ENCODE data around the gene GABPB2. TPM values are rescaled to one million over a fixed set of nuclear protein-coding genes. Genes with fewer than 3 reads are reported as not detected.
A peak's percentile ranks its signal among the peaks of the same experiment; 100 is the strongest.

Gene GABPB2
- 10 to 100 TPM; 24.5 to 25.9 TPM for total RNA-seq

DNA sequence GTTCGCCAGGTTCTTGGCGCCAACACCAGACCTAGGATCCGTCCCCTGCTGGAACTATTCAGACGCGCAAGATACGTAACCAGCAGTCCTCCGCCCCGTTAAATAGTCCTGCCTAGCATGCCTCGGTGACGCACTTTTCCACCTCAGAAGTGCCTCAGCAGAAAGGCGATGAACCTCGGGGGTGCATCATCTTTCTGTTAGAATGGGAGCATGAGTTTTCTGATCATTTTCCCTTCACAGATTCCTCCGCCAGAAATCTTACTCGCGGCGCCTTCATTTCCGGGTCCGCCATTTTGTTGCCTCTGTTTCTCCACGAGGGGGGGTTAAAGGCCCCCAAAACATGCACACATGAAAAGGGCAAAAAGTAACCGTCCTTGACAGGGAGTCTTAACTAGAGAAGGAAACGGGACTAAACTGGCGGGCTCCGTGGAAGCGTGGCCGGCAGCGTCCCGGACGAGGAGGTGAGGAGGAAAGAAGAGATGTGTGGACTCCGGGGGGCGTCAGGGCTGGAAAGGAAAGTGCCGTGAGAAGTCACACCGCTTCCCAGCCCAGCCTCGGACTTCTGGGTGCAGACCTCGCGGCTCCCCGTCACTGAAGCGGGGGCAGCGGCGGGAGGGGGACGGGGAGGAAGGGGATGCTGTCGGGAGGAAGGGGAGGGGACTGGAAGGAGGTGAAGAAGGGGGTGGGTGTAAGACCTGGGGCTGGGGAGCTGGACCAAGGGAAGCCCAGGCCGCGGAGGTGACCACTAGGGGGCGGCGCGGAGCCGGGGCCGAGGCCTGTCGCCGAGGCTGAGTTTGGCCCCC, at the start of gene GABPB2:
Gene GABPB2, plus strand, starts transcription at position 288 of the 803 bp plus-strand sequence. CDS start 17,429 bp downstream, outside the sequence.
- ChIA-PET POLR2A (interaction anchor here (0.8 to 5.2 kb wide), 14 partner anchors 12 to 97 kb away, joined by 3 to 129 read pairs (median 4); partner anchors contain the start of genes C1orf56, CDC42SE1, MINDY1 and MLLT11), CTCF (interaction anchor here (0.9 to 4.1 kb wide), 18 partner anchors 9 to 270 kb away, joined by 3 to 23 read pairs (median 6); partner anchors contain the start of genes CDC42SE1, MINDY1, MLLT11 and TNFAIP8L2)
- H3K27me3 Mint-ChIP-seq: no peaks in the 10 kb centered on the region

DNA sequence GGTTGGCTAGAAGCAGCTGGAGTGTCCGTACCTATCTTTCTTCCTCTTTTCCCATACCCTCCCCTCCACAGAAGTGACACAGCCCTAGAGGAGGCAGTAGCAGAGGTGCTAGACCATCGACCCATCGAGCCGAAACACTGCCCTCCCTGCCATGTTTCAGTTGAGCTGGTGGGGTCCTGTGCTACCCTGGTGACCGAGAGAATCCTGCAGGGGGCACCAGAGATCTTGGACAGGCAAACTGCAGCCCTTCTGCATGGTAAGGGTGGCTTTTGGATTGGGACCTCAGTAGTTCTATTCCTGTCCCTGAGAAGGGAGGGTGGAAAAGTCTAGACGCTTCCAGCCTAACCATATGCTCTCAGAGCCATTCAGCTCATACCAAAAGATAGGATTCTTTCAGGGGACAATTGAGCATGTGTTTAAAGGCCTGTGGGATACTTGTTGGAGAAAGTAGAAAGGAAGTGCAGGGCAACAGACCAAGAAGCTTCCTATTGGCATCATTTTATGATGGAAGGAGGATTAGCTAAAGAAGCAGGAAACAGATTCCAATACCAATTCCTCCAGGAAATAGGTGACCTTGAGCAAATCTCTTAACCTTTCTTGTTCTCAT, 45.9 kb upstream of the GABPB2 start:
- ChIA-PET POLR2A (interaction anchor here (0.6 to 2.6 kb wide), 11 partner anchors 16 to 142 kb away, joined by 3 to 15 read pairs (median 5); partner anchors contain the start of genes C1orf56, CDC42SE1, GABPB2 and LYSMD1), CTCF (interaction anchor here (0.6 to 2.9 kb wide), 36 partner anchors 12 to 276 kb away, joined by 3 to 51 read pairs (median 4); partner anchors contain the start of genes BNIPL, C1orf56, CDC42SE1 and GABPB2)
- peak overlapping the region; percentile 62 for H3K27ac Mint-ChIP-seq
- peaks cover 6% of the 10 kb centered on the region for H3K4me1 Mint-ChIP-seq
- H3K4me3 Mint-ChIP-seq: peak overlapping the region; percentile 18
- no peaks in the 10 kb centered on the region for H3K27me3 Mint-ChIP-seq
- H3K9me3 Mint-ChIP-seq: no peaks in the 10 kb centered on the region
- peak; percentile 87 for DNase-seq
- H3K36me3 Mint-ChIP-seq (ENCODE audit: low read depth): peaks cover 25% of the 10 kb centered on the region

More for the DNA sequence above, at the start of gene GABPB2:
- Mint-ChIP-seq H3K4me1 (peaks cover 31% of the 10 kb centered on the region), H3K36me3 (ENCODE audit: low read depth) (peaks cover 33% of the 10 kb centered on the region), H3K9me3 (no peaks in the 10 kb centered on the region), H3K4me3 (peak within 1 kb of the TSS; percentile 98), H3K27ac (peak within 1 kb of the TSS; percentile 99)
- peak; percentile 88 for DNase-seq

DNA sequence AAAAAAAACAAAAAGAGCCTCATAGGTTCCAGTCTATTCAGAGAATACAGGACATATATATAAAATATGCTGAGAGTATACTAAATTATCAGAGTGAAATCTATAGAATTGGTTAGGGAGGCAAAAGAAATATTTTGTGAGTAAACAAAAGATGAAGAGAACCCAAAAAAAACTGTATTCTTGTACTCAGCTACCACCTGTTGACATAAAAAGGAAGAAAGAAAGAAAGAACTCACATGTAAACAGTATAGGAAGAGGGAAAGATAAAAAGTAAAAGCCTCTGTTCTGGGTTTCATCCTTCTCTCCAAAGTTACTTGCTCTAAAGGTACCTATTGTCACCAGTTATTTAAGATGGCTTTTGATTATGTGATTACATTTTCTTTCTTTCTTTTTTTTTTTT, 44.1 kb upstream of the GABPB2 start:
- Mint-ChIP-seq H3K27ac (no peak overlapping the region), H3K36me3 (ENCODE audit: low read depth) (peaks cover 31% of the 10 kb centered on the region), H3K9me3 (no peaks in the 10 kb centered on the region), H3K4me3 (no peak overlapping the region), H3K27me3 (no peaks in the 10 kb centered on the region), H3K4me1 (peaks cover 6% of the 10 kb centered on the region)
- ChIA-PET POLR2A (interaction anchor here (0.7 kb wide), 1 partner anchor 96 kb away, joined by 3 read pairs; no protein-coding TSS in a partner anchor), CTCF (interaction anchor here (0.7 to 2.9 kb wide), 5 partner anchors 17 to 130 kb away, joined by 3 to 51 read pairs (median 5); partner anchors contain the start of genes CDC42SE1 and TNFAIP8L2)
- no peak for DNase-seq

DNA sequence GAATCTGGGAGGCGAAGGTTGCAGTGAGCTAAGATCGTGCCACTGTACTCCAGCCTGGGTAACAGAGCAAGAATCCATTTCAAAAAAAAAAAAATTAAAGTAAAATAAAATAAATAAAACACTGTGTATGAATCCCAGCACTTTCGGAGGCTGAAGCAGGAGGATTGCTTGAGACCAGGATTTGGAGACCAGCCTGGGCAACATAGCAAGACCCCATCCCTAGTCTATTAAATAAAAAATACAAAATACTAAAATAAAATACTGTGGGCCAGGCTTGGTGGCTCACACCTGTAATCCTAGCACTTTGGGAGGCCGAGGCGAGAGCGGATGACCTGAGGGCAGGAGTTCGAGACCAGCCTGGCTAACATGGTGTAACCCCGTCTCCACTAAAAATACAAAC, 38.4 kb upstream of the GABPB2 start:
- CTCF ChIA-PET: interaction anchor here (1.6 kb wide), 1 partner anchor 36 kb away, joined by 3 read pairs; no protein-coding TSS in a partner anchor
- Mint-ChIP-seq H3K27me3 (no peaks in the 10 kb centered on the region), H3K4me3 (no peak overlapping the region), H3K27ac (no peak overlapping the region), H3K36me3 (ENCODE audit: low read depth) (peaks cover 42% of the 10 kb centered on the region), H3K9me3 (no peaks in the 10 kb centered on the region), H3K4me1 (no peaks in the 10 kb centered on the region)
- DNase-seq: no peak
- POLR2A ChIA-PET: no interaction called here

DNA sequence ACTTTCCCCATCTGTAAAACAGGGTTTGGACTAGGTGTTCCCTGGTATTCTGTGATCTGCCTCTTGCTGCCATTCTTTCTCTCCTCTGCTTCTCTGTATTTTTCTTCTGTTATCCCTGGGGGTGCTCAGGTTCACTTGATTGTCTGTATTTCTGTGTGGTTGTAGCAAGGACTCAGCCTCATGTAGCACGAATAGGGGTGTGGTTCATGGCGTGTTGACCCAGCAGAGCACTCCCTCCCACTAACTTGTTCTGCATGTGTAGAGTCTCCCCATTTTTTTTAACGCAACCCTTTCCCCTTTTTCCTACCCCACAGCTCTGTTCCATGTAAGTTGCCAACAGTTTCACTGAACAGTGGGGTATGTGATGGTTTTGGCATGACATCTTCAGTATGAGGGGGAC, 35.4 kb upstream of the GABPB2 start:
- H3K4me3 Mint-ChIP-seq: no peak overlapping the region
- DNase-seq: no peak
- no peak overlapping the region for H3K27ac Mint-ChIP-seq
- H3K27me3 Mint-ChIP-seq: no peaks in the 10 kb centered on the region
- POLR2A ChIA-PET: interaction anchor here (1.3 kb wide), 1 partner anchor 23 kb away, joined by 3 read pairs; no protein-coding TSS in a partner anchor
- H3K4me1 Mint-ChIP-seq: no peaks in the 10 kb centered on the region
- peaks cover 30% of the 10 kb centered on the region for H3K36me3 Mint-ChIP-seq (ENCODE audit: low read depth)
- H3K9me3 Mint-ChIP-seq: no peaks in the 10 kb centered on the region
- CTCF ChIA-PET: no interaction called here

DNA sequence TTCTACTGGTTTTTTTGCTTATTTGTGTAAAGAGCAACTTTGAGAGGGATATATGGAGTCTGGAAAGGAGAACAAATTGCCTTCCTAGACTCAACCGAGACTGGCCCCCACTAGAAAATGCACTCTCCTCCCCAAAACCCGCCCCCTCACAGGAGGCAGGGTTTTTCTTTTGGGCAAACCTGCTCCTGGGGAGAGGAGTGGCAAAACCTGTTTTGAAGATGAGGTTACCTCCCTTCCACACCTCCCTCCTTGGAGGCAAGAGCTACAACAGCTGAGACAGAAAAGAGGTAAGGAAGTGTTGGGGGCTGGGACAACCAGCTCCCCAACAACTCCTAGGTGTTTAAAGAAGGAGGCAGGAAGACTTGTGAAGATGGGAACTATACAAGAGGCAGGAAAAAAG, 34.2 kb upstream of the GABPB2 start, which contains the start of gene BNIPL:
Gene BNIPL, plus strand, starts transcription at position 231 of the 400 bp plus-strand sequence. Its CDS starts 140 bp downstream, at position 371.
- Mint-ChIP-seq H3K4me1 (no peaks in the 10 kb centered on the region), H3K36me3 (ENCODE audit: low read depth) (peaks cover 25% of the 10 kb centered on the region), H3K27me3 (no peaks in the 10 kb centered on the region), H3K27ac (no peak within 1 kb of the TSS), H3K9me3 (no peaks in the 10 kb centered on the region), H3K4me3 (no peak within 1 kb of the TSS)
- CTCF ChIA-PET: interaction anchor here (0.7 kb wide), 1 partner anchor 12 kb away, joined by 3 read pairs; no protein-coding TSS in a partner anchor
- POLR2A ChIA-PET: interaction anchor here (1.1 kb wide), 1 partner anchor 11 kb away, joined by 3 read pairs; the partner anchor contains the start of gene C1orf56
- DNase-seq: no peak

DNA sequence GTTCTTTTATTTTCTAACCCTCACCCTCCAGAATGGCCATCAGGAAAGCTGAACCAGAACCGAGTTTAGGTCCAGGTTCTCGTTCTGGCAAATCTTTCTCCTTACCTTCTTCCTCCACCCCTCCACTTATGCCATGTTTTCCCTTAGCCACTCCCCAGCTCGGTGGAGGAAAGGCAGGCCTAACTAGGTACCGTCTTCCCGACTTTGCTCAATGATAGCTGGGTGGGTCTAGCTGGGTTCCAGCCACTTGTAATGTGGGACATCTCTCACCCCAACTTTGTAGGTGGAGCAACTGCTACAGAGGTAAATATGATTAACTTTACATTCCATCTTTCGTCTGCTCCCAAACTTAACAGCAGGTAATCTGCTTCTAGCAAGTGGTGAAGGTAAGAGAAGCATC, 33.5 kb upstream of the GABPB2 start:
- POLR2A ChIA-PET: interaction anchor here (1.1 kb wide), 1 partner anchor 11 kb away, joined by 3 read pairs; the partner anchor contains the start of gene C1orf56

DNA sequence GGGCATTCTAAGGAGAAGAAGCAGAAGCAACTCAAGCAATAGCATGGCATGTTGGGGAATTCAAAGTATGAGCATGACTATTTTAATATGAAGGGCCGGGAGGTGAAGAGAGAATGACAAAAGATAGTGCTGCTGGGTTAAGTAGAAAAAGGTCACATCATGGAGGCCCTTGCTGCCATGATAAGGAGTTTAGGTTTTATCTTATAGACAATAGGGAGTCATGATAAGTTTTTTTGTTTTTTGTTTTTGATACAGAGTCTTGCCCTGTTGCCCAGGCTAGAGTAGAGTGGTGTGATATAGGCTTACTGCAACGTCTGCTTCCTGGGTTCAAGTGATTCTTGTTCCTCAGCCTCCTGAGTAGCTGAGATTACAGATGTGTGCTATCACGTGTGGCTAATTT, 31.0 kb upstream of the GABPB2 start:
- no peak overlapping the region for H3K4me3 Mint-ChIP-seq
- H3K4me1 Mint-ChIP-seq: peaks cover 10% of the 10 kb centered on the region
- ChIA-PET CTCF (interaction anchor here (1.0 to 2.0 kb wide), 2 partner anchors 15 to 18 kb away, joined by 3 to 6 read pairs; no protein-coding TSS in a partner anchor), POLR2A (interaction anchor here (1.0 kb wide), 1 partner anchor 9 kb away, joined by 3 read pairs; no protein-coding TSS in a partner anchor)
- H3K36me3 Mint-ChIP-seq (ENCODE audit: low read depth): peaks cover 12% of the 10 kb centered on the region
- no peaks in the 10 kb centered on the region for H3K9me3 Mint-ChIP-seq
- H3K27me3 Mint-ChIP-seq: no peaks in the 10 kb centered on the region
- no peak for DNase-seq
- no peak overlapping the region for H3K27ac Mint-ChIP-seq

More for the DNA sequence above, 33.5 kb upstream of the GABPB2 start:
- Mint-ChIP-seq H3K36me3 (ENCODE audit: low read depth) (peaks cover 22% of the 10 kb centered on the region), H3K9me3 (no peaks in the 10 kb centered on the region), H3K27ac (no peak overlapping the region), H3K4me1 (no peaks in the 10 kb centered on the region), H3K4me3 (no peak overlapping the region), H3K27me3 (no peaks in the 10 kb centered on the region)
- CTCF ChIA-PET: interaction anchor here (0.7 kb wide), 1 partner anchor 12 kb away, joined by 3 read pairs; no protein-coding TSS in a partner anchor
- no peak for DNase-seq

DNA sequence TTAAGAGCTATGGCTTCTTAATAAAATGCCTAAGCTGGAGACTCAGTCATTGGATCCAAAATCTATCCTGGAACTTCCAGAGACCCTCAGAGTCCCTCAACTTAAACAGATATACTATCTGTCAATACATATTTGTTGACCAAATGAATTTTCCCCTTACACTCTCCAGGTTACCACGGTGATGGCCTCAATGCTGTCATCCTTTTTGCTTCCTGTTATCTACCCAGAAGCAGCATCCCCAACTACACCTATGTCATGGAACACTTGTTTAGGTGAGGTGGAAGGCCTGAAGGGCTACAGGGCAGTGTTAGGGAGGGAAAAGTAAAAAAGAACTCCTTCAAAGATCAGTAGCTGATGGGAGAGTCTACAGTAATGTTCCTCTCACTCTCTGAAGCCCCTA, 27.4 kb upstream of the GABPB2 start:
- no peaks in the 10 kb centered on the region for H3K36me3 Mint-ChIP-seq (ENCODE audit: low read depth)
- no peak overlapping the region for H3K4me3 Mint-ChIP-seq
- H3K27me3 Mint-ChIP-seq: no peaks in the 10 kb centered on the region
- H3K4me1 Mint-ChIP-seq: peaks cover 27% of the 10 kb centered on the region
- H3K27ac Mint-ChIP-seq: no peak overlapping the region
- CTCF ChIA-PET: interaction anchor here (0.9 to 1.7 kb wide), 4 partner anchors 12 to 57 kb away, joined by 3 to 11 read pairs (median 4); no protein-coding TSS in a partner anchor
- POLR2A ChIA-PET: interaction anchor here (0.9 to 4.1 kb wide), 5 partner anchors 12 to 37 kb away, joined by 3 to 25 read pairs (median 3); no protein-coding TSS in a partner anchor
- peak; percentile 23 for DNase-seq
- no peaks in the 10 kb centered on the region for H3K9me3 Mint-ChIP-seq

DNA sequence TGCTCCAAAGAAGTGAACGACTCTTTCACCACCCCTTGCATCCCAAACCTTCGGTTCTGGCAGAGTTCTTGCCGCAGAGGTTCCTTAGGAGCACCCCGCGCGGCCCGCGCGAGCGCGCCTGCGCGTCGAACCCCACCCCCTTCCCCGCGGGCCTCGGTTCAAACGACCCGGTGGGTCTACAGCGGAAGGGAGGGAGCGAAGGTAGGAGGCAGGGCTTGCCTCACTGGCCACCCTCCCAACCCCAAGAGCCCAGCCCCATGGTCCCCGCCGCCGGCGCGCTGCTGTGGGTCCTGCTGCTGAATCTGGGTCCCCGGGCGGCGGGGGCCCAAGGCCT, 23.0 kb upstream of the GABPB2 start, which contains the start of gene C1orf56:
Gene C1orf56, plus strand, starts transcription at position 161 of the 334 bp plus-strand sequence. Its CDS starts 97 bp downstream, at position 258.
- peak within 1 kb of the TSS; percentile 82 for H3K4me3 Mint-ChIP-seq
- ChIA-PET POLR2A (interaction anchor here (0.8 to 7.7 kb wide), 14 partner anchors 10 to 234 kb away, joined by 3 to 148 read pairs (median 4); partner anchors contain the start of genes BNIPL, CDC42SE1, GABPB2 and MINDY1), CTCF (interaction anchor here (0.7 to 3.9 kb wide), 11 partner anchors 9 to 109 kb away, joined by 3 to 48 read pairs (median 3); partner anchors contain the start of genes CDC42SE1, MLLT11 and TNFAIP8L2)
- no peaks in the 10 kb centered on the region for H3K27me3 Mint-ChIP-seq
- H3K4me1 Mint-ChIP-seq: peaks cover 61% of the 10 kb centered on the region
- DNase-seq: peak; percentile 53
- peak within 1 kb of the TSS; percentile 79 for H3K27ac Mint-ChIP-seq
- peaks cover 26% of the 10 kb centered on the region for H3K36me3 Mint-ChIP-seq (ENCODE audit: low read depth)
- H3K9me3 Mint-ChIP-seq: no peaks in the 10 kb centered on the region

DNA sequence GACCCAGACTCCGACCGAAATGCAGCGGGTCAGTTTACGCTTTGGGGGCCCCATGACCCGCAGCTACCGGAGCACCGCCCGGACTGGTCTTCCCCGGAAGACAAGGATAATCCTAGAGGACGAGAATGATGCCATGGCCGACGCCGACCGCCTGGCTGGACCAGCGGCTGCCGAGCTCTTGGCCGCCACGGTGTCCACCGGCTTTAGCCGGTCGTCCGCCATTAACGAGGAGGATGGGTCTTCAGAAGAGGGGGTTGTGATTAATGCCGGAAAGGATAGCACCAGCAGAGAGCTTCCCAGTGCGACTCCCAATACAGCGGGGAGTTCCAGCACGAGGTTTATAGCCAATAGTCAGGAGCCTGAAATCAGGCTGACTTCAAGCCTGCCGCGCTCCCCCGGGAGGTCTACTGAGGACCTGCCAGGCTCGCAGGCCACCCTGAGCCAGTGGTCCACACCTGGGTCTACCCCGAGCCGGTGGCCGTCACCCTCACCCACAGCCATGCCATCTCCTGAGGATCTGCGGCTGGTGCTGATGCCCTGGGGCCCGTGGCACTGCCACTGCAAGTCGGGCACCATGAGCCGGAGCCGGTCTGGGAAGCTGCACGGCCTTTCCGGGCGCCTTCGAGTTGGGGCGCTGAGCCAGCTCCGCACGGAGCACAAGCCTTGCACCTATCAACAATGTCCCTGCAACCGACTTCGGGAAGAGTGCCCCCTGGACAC, 22.5 kb upstream of the GABPB2 start:
- H3K4me1 Mint-ChIP-seq: peaks cover 57% of the 10 kb centered on the region
- H3K27ac Mint-ChIP-seq: peak overlapping the region; percentile 79
- H3K9me3 Mint-ChIP-seq: no peaks in the 10 kb centered on the region
- no peaks in the 10 kb centered on the region for H3K27me3 Mint-ChIP-seq
- peak; percentile 65 for DNase-seq
- peak overlapping the region; percentile 82 for H3K4me3 Mint-ChIP-seq
- H3K36me3 Mint-ChIP-seq (ENCODE audit: low read depth): peaks cover 31% of the 10 kb centered on the region
- ChIA-PET CTCF (interaction anchor here (0.9 to 3.9 kb wide), 12 partner anchors 10 to 109 kb away, joined by 3 to 48 read pairs (median 4); partner anchors contain the start of genes CDC42SE1, MLLT11 and TNFAIP8L2), POLR2A (interaction anchor here (0.8 to 7.7 kb wide), 16 partner anchors 9 to 234 kb away, joined by 3 to 148 read pairs (median 4); partner anchors contain the start of genes BNIPL, CDC42SE1, GABPB2 and MINDY1)

Data from activated CD4-positive, alpha-beta memory T cell treated with anti-CD3 and anti-CD28 coated beads, Interleukin-2, amount 10 ng/mL, durations not matched to agents 7 days and 5 days (primary cell).